ENCODE results near the gene LBX2. TPM values are rescaled to one million over a fixed set of nuclear protein-coding genes. Genes with fewer than 3 reads are reported as not detected.

The LBX2 gene
- total and polyA plus RNA-seq, 10 of the 15 experiments (the other 5 are each of a cell fraction or from before 2014, with no cell fraction given) = 0.08 to 4.0 (median 0.27) TPM

GRCh38 chr2:74535440-74535965, 36.1 kb upstream of the LBX2 start:
- 78% methylated on average over 10 of the region's 10 CpGs for WGBS (ENCODE audit: insufficient coverage, insufficient replicate concordance, low lambda C conversion rate, missing lambda C conversion rate)
- Histone ChIP-seq H3K27me3 (replicated peaks in 1 of 2; ENCODE audit: control insufficient read depth in 2 of 2, insufficient read depth in 2 of 2, low read length in 1 of 2) (no peaks in the 10 kb centered on the region), H3K9ac (ENCODE audit: control insufficient read depth, insufficient read depth, low read length) (no peak overlapping the region), H2AFZ (ENCODE audit: control insufficient read depth, low read depth, low read length) (no peak overlapping the region), H3K4me3 (no peak overlapping the region), H3K9me3 (replicated peaks; ENCODE audit: control insufficient read depth, insufficient read depth, low read length) (no peaks in the 10 kb centered on the region), H3K79me2 (ENCODE audit: control insufficient read depth, insufficient read depth, low read length) (peaks cover 16% of the 10 kb centered on the region), H4K20me1 (ENCODE audit: control insufficient read depth, insufficient read depth) (no peaks in the 10 kb centered on the region), H3K4me2 (ENCODE audit: control insufficient read depth, insufficient read depth) (no peak overlapping the region), H3K36me3 (ENCODE audit: control insufficient read depth in 2 of 2, insufficient read depth in 2 of 2, low read length in 1 of 2) (peaks cover 8 to 26% of the 10 kb centered on the region in 2 experiments), H3K27ac (ENCODE audit: control insufficient read depth, insufficient read depth) (no peak overlapping the region), H3K4me1 (ENCODE audit: control insufficient read depth, insufficient read depth, low read length) (peaks cover 28% of the 10 kb centered on the region)
- TF ChIP-seq RUNX3 (IDR thresholded peaks at IDR 0.05; ENCODE audit: low read length) (no peak), EGR1 (IDR thresholded peaks at IDR 0.05; ENCODE audit: borderline replicate concordance in 1 of 2, low read depth in 2 of 2, low read length in 2 of 2) (no peak), BMI1 (IDR thresholded peaks at IDR 0.05; ENCODE audit: borderline replicate concordance) (no peak), POLR2AphosphoS5 (IDR thresholded peaks at IDR 0.05; ENCODE audit: low read length) (no peak), NR2F1 (conservative IDR thresholded peaks at IDR 0.05) (no peak), ZNF274 (IDR thresholded peaks at IDR 0.05; ENCODE audit: insufficient read depth, insufficient read length) (no peak), CHD4 (IDR thresholded peaks at IDR 0.05) (no peak), BRCA1 (IDR thresholded peaks at IDR 0.05; ENCODE audit: low read depth, low read length) (no peak), ZNF24 (IDR thresholded peaks at IDR 0.05) (no peak), ZZZ3 (IDR thresholded peaks at IDR 0.05; ENCODE audit: control insufficient read depth, insufficient read length, low read depth) (no peak), IKZF2 (IDR thresholded peaks at IDR 0.05) (no peak)
- TF ChIP-seq, protein P1, sequence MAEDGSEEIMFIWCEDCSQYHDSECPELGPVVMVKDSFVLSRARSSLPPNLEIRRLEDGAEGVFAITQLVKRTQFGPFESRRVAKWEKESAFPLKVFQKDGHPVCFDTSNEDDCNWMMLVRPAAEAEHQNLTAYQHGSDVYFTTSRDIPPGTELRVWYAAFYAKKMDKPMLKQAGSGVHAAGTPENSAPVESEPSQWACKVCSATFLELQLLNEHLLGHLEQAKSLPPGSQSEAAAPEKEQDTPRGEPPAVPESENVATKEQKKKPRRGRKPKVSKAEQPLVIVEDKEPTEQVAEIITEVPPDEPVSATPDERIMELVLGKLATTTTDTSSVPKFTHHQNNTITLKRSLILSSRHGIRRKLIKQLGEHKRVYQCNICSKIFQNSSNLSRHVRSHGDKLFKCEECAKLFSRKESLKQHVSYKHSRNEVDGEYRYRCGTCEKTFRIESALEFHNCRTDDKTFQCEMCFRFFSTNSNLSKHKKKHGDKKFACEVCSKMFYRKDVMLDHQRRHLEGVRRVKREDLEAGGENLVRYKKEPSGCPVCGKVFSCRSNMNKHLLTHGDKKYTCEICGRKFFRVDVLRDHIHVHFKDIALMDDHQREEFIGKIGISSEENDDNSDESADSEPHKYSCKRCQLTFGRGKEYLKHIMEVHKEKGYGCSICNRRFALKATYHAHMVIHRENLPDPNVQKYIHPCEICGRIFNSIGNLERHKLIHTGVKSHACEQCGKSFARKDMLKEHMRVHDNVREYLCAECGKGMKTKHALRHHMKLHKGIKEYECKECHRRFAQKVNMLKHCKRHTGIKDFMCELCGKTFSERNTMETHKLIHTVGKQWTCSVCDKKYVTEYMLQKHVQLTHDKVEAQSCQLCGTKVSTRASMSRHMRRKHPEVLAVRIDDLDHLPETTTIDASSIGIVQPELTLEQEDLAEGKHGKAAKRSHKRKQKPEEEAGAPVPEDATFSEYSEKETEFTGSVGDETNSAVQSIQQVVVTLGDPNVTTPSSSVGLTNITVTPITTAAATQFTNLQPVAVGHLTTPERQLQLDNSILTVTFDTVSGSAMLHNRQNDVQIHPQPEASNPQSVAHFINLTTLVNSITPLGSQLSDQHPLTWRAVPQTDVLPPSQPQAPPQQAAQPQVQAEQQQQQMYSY (CRISPR knock-in tag; IDR thresholded peaks at IDR 0.05) = no peak
- FAIRE-seq (no peak), ATAC-seq (no peak), DNase-seq (ENCODE audit: low read depth, low spot score) (no peak)
- intact Hi-C loops (cut with micrococcal nuclease; ENCODE audit: unreplicated experiment) (no loop called here), in situ Hi-C loops (cut with MboI) (no loop called here)
- ChIA-PET RAD21 (ENCODE audit: unreplicated experiment) (no interaction called here), POLR2A (no interaction called here), SMC1A (ENCODE audit: uncharacterized antibody, unreplicated experiment) (interaction anchor here (9.9 kb wide), 1 partner anchor 51 kb away, joined by 208 read pairs; no protein-coding TSS in a partner anchor), CTCF (interaction anchor here (1.0 to 10.4 kb wide), 2 partner anchors 30 to 49 kb away, joined by 3 to 135 read pairs; partner anchors contain the start of gene PCGF1)
- BruUV-seq (replicated peaks) = no TSS peak
